Measurements from ENCODE around the gene PIP4K2A. TPM values are rescaled to one million over a fixed set of nuclear protein-coding genes. Genes with fewer than 3 reads are reported as not detected.
A peak's percentile ranks its signal among the peaks of the same experiment; 100 is the strongest.

PIP4K2A gene
- total RNA-seq, 6 donors from 2014 or later, result 20.5 to 70.2 (median 34.4) TPM

GRCh38 chr10:22617051-22617450, 97.3 kb downstream of the PIP4K2A start:
- Histone ChIP-seq H3K36me3 (no peaks in the 10 kb centered on the region), H3K9me3 (no peaks in the 10 kb centered on the region), H3K27me3 (no peaks in the 10 kb centered on the region), H3K27ac (peak overlapping the region in 2 of 4 donors; percentile 49 to 51), H3K4me1 (peaks cover 54 to 71% (median 60%) of the 10 kb centered on the region in 4 donors), H3K4me3 (no peak overlapping the region)
- no peak for DNase-seq
- ATAC-seq (ENCODE audit: low FRiP score in 2 of 2), result no peak
- TF ChIP-seq POLR2AphosphoS5 (IDR thresholded peaks at IDR 0.05), result no peak
- TF ChIP-seq POLR2A (IDR thresholded peaks at IDR 0.05), result no peak
- TF ChIP-seq CTCF (IDR thresholded peaks at IDR 0.05), result no peak
- TF ChIP-seq EP300 (IDR thresholded peaks at IDR 0.05), result no peak
- WGBS, 2 donors, result 88 to 93% methylated on average over 3 of the region's 3 CpGs

GRCh38 chr10:22615819-22616499, 98.4 kb downstream of the PIP4K2A start:
- Histone ChIP-seq H3K27me3 (no peaks in the 10 kb centered on the region), H3K4me3 (peak overlapping the region in 3 of 4 donors; percentile 39 to 52 (median 41)), H3K9me3 (no peaks in the 10 kb centered on the region), H3K4me1 (peaks cover 49 to 67% (median 54%) of the 10 kb centered on the region in 4 donors), H3K36me3 (no peaks in the 10 kb centered on the region), H3K27ac (peak overlapping the region; percentile 70 to 90 (median 82))
- ATAC-seq (ENCODE audit: low FRiP score in 2 of 2) (peak; percentile 77 to 90), DNase-seq (peak in 1 of 2 donors; percentile 78)
- TF ChIP-seq POLR2A (IDR thresholded peaks at IDR 0.05), result peak in 1 of 4 donors; percentile 9
- peak in 1 of 4 donors; percentile 6 for TF ChIP-seq EP300 (IDR thresholded peaks at IDR 0.05)
- TF ChIP-seq POLR2AphosphoS5 (IDR thresholded peaks at IDR 0.05), result no peak
- 34 to 36% methylated on average over 11 of the region's 11 CpGs for WGBS, 2 donors

GRCh38 chr10:22615101-22615500, 99.3 kb downstream of the PIP4K2A start:
- no peak for DNase-seq
- 85 to 88% methylated on average over 2 of the region's 2 CpGs for WGBS, 2 donors
- Histone ChIP-seq H3K9me3 (no peaks in the 10 kb centered on the region), H3K27me3 (no peaks in the 10 kb centered on the region), H3K36me3 (no peaks in the 10 kb centered on the region), H3K4me1 (peaks cover 44 to 66% (median 51%) of the 10 kb centered on the region in 4 donors), H3K27ac (peak overlapping the region; percentile 70 to 90 (median 82)), H3K4me3 (no peak overlapping the region)
- ATAC-seq (ENCODE audit: low FRiP score in 2 of 2), result no peak
- TF ChIP-seq POLR2A (IDR thresholded peaks at IDR 0.05) (no peak), POLR2AphosphoS5 (IDR thresholded peaks at IDR 0.05) (no peak), EP300 (IDR thresholded peaks at IDR 0.05) (no peak), CTCF (IDR thresholded peaks at IDR 0.05) (no peak)

GRCh38 chr10:22613011-22613410, 101.4 kb downstream of the PIP4K2A start:
- no peaks in the 10 kb centered on the region for H3K9me3 ChIP-seq
- TF ChIP-seq CTCF (IDR thresholded peaks at IDR 0.05), result no peak
- no peak for TF ChIP-seq POLR2A (IDR thresholded peaks at IDR 0.05)
- TF ChIP-seq POLR2AphosphoS5 (IDR thresholded peaks at IDR 0.05), result no peak
- no peak for TF ChIP-seq EP300 (IDR thresholded peaks at IDR 0.05)
- peaks cover 0 to 8% (median 2%) of the 10 kb centered on the region in 4 donors for H3K36me3 ChIP-seq
- no peak for ATAC-seq (ENCODE audit: low FRiP score in 2 of 2)
- no peak overlapping the region for H3K4me3 ChIP-seq
- no peak overlapping the region for H3K27ac ChIP-seq
- H3K4me1 ChIP-seq, result peaks cover 32 to 55% (median 46%) of the 10 kb centered on the region in 4 donors
- no peak for DNase-seq
- no peaks in the 10 kb centered on the region for H3K27me3 ChIP-seq
- WGBS, 2 donors, result 92 to 95% methylated on average over 6 of the region's 6 CpGs

GRCh38 chr10:22612318-22612717, 102.1 kb downstream of the PIP4K2A start:
- Histone ChIP-seq H3K36me3 (peaks cover 0 to 8% (median 2%) of the 10 kb centered on the region in 4 donors), H3K27ac (no peak overlapping the region), H3K4me1 (peaks cover 25 to 55% (median 42%) of the 10 kb centered on the region in 4 donors), H3K9me3 (no peaks in the 10 kb centered on the region), H3K4me3 (no peak overlapping the region), H3K27me3 (no peaks in the 10 kb centered on the region)
- DNase-seq (no peak), ATAC-seq (ENCODE audit: low FRiP score in 2 of 2) (no peak)
- 95 to 96% methylated on average over 9 to 10 of the region's 10 CpGs for WGBS, 2 donors
- no peak for TF ChIP-seq CTCF (IDR thresholded peaks at IDR 0.05)
- no peak for TF ChIP-seq POLR2A (IDR thresholded peaks at IDR 0.05)
- TF ChIP-seq POLR2AphosphoS5 (IDR thresholded peaks at IDR 0.05), result no peak
- no peak for TF ChIP-seq EP300 (IDR thresholded peaks at IDR 0.05)
